Liver (tissue), 9 donors: ENCODE data around the gene SLC6A16. TPM values are rescaled to one million over a fixed set of nuclear protein-coding genes. Genes with fewer than 3 reads are reported as not detected.

ENCODE experiments used
- DNase-seq: peaks from one replicate; pipeline ENCODE4 v3.0.0-alpha.2; 2017; ENCODE audit warnings: low spot score
- H3K27ac ChIP-seq, 2 donors: one replicate each; pipeline ENCODE4 v1.7.0; 2013; ENCODE audit warnings: inconsistent platforms in 2 of 2, low read length in 2 of 2, control low read depth in 1 of 2, low read depth in 1 of 2, mild to moderate bottlenecking in 1 of 2
- H3K27me3 ChIP-seq, 4 donors: one replicate each; pipeline versions ENCODE4 v1.6.1 to v1.7.0; 2013; ENCODE audit warnings: low read length in 3 of 4, inconsistent platforms in 1 of 4, mild to moderate bottlenecking in 1 of 4, moderate library complexity in 1 of 4; ENCODE audit not compliant: control insufficient read depth in 4 of 4, insufficient read depth in 4 of 4
- H3K36me3 ChIP-seq, 4 donors: one replicate each; pipeline versions ENCODE4 v1.6.1 to v1.7.0; 2013; ENCODE audit warnings: low read length in 3 of 4, mild to moderate bottlenecking in 3 of 4, low read depth in 1 of 4, moderate library complexity in 1 of 4; ENCODE audit not compliant: control insufficient read depth in 4 of 4, insufficient read depth in 3 of 4
- H3K4me1 ChIP-seq, 4 donors: one replicate each; pipeline versions ENCODE4 v1.6.1 to v1.7.0; 2013; ENCODE audit warnings: low read length in 3 of 4, mild to moderate bottlenecking in 3 of 4, moderate library complexity in 1 of 4; ENCODE audit not compliant: control insufficient read depth in 4 of 4, insufficient read depth in 4 of 4
- H3K4me3 ChIP-seq, 3 donors: one replicate each; pipeline versions ENCODE4 v1.6.1 to v1.7.0; 2013; ENCODE audit warnings: low read length in 3 of 3, control low read depth in 1 of 3, low read depth in 1 of 3, mild to moderate bottlenecking in 1 of 3
- H3K9ac ChIP-seq, 2 donors: one replicate each; pipeline ENCODE4 v1.7.0; 2013; ENCODE audit warnings: low read length in 2 of 2, mild to moderate bottlenecking in 2 of 2, moderate library complexity in 2 of 2, control low read depth in 1 of 2, low read depth in 1 of 2
- H3K9me3 ChIP-seq, 4 donors: one replicate each; pipeline versions ENCODE4 v1.6.1 to v1.7.0; 2013; ENCODE audit warnings: low read length in 3 of 4; ENCODE audit not compliant: control insufficient read depth in 4 of 4
- ATF3 ChIP-seq: IDR thresholded peaks from 2 replicates; pipeline ENCODE4 v1.6.1; 2016; ENCODE audit warnings: antibody characterized with exemption
- CTCF ChIP-seq: fragments of 150-350 bp; IDR thresholded peaks from 2 replicates; pipeline ENCODE4 v1.5.1; 2017; ENCODE audit warnings: improper control_type of control experiment, low read depth, low read length; ENCODE audit not compliant: missing input control
- FOXA1 ChIP-seq: IDR thresholded peaks from 2 replicates; pipeline ENCODE4 v1.6.1; 2016; ENCODE audit warnings: antibody characterized with exemption
- FOXA2 ChIP-seq: IDR thresholded peaks from 2 replicates; pipeline ENCODE4 v1.6.1; 2016; ENCODE audit warnings: antibody characterized with exemption
- JUND ChIP-seq, 2 donors: IDR thresholded peaks; 2 replicates each; pipeline ENCODE4 v1.6.1; 2016; ENCODE audit warnings: antibody characterized with exemption in 2 of 2
- NR2F2 ChIP-seq: IDR thresholded peaks from 2 replicates; pipeline ENCODE4 v1.6.1; 2016; ENCODE audit warnings: antibody characterized with exemption
- RAD21 ChIP-seq, 2 donors: IDR thresholded peaks; 2 replicates each; pipeline ENCODE4 v1.6.1; 2016; ENCODE audit warnings: antibody characterized with exemption in 2 of 2, mild to moderate bottlenecking in 2 of 2
- SP1 ChIP-seq: IDR thresholded peaks from 2 replicates; pipeline ENCODE4 v1.6.1; 2018; ENCODE audit warnings: antibody characterized with exemption, mild to moderate bottlenecking
- TAF1 ChIP-seq: conservative IDR thresholded peaks from 2 replicates; pipeline ENCODE4 v1.6.1; 2016; ENCODE audit warnings: antibody characterized with exemption, mild to moderate bottlenecking
- ZBTB33 ChIP-seq: IDR thresholded peaks from 2 replicates; pipeline ENCODE4 v1.6.1; 2016; ENCODE audit warnings: antibody characterized with exemption
- whole genome bisulfite sequencing: extraction: QIAGEN DNeasy Blood & Tissue Kit; methylation state at CpG from one replicate; pipeline ENCODE4 v1.1.7; 2013; 5-methylcytosine and 5-hydroxymethylcytosine counted together
- polyA plus RNA-seq, 2 donors: library from polyadenylated mRNA; stranded (reverse) in 1 of 2; unstranded in 1 of 2; fragments of 200-250 nt in 1 of 2; fragments of >200 nt in 1 of 2; fragmentation: Nextera tagmentation in 1 of 2; extraction: Ambion mirVana in 1 of 2; gene quantifications; one replicate each; pipeline versions ENCODE4 v1.2.1 to v1.2.3, GENCODE V29; 2013 to 2015
- total RNA-seq, 2 donors: library from RNA; depleted of rRNA; stranded (reverse); fragments of >200 nt; gene quantifications; one replicate each; pipeline ENCODE4 v1.2.3, GENCODE V29; 2014
- donor health status: healthy.
- donor health status: healthy.
- donor health status: healthy.
- donor health status: healthy.
- donor health status: healthy.

The SLC6A16 gene
- total and polyA plus RNA-seq, 4 donors, result 0.19 to 2.7 (median 1.5) TPM

- peak; percentile 48 for TF ChIP-seq TAF1
Measured at GRCh38 chr19:49339301-49340068, 14.5 kb upstream of the SLC6A16 start (continued).

- Histone ChIP-seq H3K4me3 (peak overlapping the region in 2 of 3 donors; percentile 41 to 59), H3K4me1 (peaks cover 2 to 24% (median 11%) of the 10 kb centered on the region in 4 donors), H3K27ac (peak overlapping the region; percentile 88 to 95), H3K36me3 (peaks cover 0 to 4% (median 1%) of the 10 kb centered on the region in 4 donors), H3K27me3 (no peaks in the 10 kb centered on the region), H3K9ac (peak overlapping the region in 1 of 2 donors; percentile 17), H3K9me3 (no peaks in the 10 kb centered on the region)
- 27% methylated on average over 30 of the region's 30 CpGs for WGBS
- DNase-seq, result peak; percentile 72
- no peak for TF ChIP-seq ZBTB33
- no peak for TF ChIP-seq NR2F2
- TF ChIP-seq RAD21 (IDR thresholded peaks at IDR 0.05), result peak in 1 of 2 donors; percentile 17
Measured at GRCh38 chr19:49338691-49339300, 13.8 kb upstream of the SLC6A16 start.

GRCh38 chr19:49338023-49338677 lies 13.2 kb upstream of the SLC6A16 start:
- DNase-seq, result no peak
- H3K27ac ChIP-seq, result no peak overlapping the region
- no peak overlapping the region for H3K9ac ChIP-seq
- H3K36me3 ChIP-seq, result peaks cover 0 to 3% (median 1%) of the 10 kb centered on the region in 4 donors
- H3K27me3 ChIP-seq, result no peaks in the 10 kb centered on the region
- WGBS, result 64% methylated on average over 34 of the region's 34 CpGs
- no peak overlapping the region for H3K4me3 ChIP-seq
- H3K4me1 ChIP-seq, result peaks cover 2 to 24% (median 11%) of the 10 kb centered on the region in 4 donors
- no peaks in the 10 kb centered on the region for H3K9me3 ChIP-seq
- no peak for TF ChIP-seq FOXA1
- no peak for TF ChIP-seq FOXA2
- no peak for TF ChIP-seq JUND (IDR thresholded peaks at IDR 0.05)
- no peak for TF ChIP-seq SP1
- TF ChIP-seq ATF3, result no peak
- TF ChIP-seq CTCF, result no peak
